ENCODE measurements around the gene LRRC8E.
A peak's percentile ranks its signal among the peaks of the same experiment; 100 is the strongest.

The LRRC8E gene

DNA sequence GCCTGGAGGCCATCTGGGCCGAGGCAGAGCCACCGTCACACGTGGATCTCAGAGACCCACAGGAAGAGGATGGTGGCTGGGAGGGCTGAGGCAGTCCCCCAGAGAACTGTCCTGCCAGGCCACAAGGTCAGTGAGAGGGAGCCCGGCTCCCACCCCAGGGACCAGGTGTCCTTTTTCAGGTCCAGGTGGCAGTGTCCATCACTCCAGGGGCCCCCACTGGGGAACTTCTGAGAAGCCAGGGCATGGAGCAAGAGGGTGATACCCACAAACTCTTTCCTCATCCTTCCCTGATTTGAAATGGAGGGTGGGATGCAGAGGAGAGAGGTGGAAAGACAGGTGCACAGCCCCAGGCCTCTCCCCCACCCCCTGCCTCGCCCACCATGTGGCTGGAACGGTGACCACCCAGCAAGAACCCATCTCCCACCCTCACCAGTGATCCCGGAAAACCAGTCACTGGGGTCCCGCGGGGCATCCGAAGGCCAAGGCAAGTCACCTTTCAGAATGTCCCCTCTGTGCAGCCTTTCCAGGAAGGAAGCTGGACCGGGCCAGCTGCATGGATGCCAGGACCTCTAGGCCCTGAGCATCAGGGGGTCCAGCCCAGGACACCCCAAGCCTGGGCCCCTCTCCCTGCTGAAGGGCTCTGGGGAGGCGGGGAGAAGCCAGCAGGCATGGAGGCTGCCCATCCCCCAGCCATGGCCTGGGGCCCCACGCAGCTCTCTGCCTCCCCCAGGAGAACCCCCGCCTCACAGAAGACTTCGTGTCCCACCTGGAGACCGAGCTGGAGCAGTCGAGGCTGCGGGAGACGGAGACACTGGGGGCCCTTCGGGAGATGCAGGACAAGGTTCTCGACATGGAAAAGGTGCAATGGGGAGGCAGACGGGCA, 28.2 kb upstream of the LRRC8E start:
- H3K4me1 Mint-ChIP-seq, result peaks cover 6 to 24% of the 10 kb centered on the region in 2 donors
- H3K36me3 Mint-ChIP-seq, result peaks cover 17 to 28% of the 10 kb centered on the region in 2 donors
- ATAC-seq (replicated peaks), result no peak
- no peak overlapping the region for H3K4me3 Mint-ChIP-seq
- no peak for DNase-seq
- H3K27ac Mint-ChIP-seq, result no peak overlapping the region
- no peaks in the 10 kb centered on the region for H3K9me3 Mint-ChIP-seq
- peaks cover 56% of the 10 kb centered on the region in 2 donors for H3K27me3 Mint-ChIP-seq

DNA sequence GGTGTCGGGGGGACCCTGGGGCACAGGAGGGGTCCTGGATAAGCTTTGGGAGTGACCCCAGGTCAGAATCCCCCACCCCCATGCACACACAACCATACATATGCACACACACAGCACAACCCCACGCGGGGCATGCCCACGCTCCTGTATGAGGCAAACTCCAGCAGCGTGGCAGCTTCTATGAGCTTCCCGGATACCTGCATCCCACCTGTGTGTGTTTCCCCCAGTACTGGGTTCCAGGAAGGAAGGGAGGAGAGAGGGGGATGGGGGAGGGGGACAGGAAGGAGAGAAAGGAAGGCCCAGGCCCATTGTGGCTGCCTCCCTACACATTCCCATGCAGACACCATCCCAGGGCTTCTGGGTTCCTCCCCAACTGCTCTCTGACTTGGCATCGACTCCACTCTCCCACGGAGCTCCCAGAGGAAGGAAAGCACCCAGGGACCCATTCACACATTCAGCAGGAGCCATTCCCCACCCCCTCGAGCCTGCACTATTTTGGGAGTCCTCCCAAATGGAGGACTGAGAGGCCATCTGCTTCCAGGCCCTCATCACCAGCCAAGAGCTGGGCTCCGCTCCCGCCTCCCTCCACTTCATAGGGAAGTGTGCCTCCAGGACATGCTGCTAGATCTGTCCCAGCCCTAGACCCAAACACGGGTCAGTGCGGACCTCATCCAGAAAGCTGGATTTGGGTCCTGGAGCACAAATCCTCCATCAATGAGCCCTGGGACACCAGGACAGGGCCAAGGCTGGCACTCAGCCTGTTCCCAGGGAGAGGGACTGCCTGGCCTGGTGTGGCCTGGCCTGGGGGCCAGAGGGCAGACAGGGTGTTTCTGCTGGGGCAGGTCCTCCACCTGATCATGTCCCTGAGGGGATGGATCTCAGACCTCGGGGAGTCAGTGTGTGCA, 27.3 kb upstream of the LRRC8E start:
- DNase-seq, result no peak
- H3K4me3 Mint-ChIP-seq, result peak overlapping the region; percentile 41 to 65
- H3K27ac Mint-ChIP-seq, result no peak overlapping the region
- peaks cover 15 to 28% of the 10 kb centered on the region in 2 donors for H3K36me3 Mint-ChIP-seq
- peaks cover 63 to 64% of the 10 kb centered on the region in 2 donors for H3K27me3 Mint-ChIP-seq
- H3K9me3 Mint-ChIP-seq, result no peaks in the 10 kb centered on the region
- peaks cover 10 to 29% of the 10 kb centered on the region in 2 donors for H3K4me1 Mint-ChIP-seq
- ATAC-seq (replicated peaks), result no peak

DNA sequence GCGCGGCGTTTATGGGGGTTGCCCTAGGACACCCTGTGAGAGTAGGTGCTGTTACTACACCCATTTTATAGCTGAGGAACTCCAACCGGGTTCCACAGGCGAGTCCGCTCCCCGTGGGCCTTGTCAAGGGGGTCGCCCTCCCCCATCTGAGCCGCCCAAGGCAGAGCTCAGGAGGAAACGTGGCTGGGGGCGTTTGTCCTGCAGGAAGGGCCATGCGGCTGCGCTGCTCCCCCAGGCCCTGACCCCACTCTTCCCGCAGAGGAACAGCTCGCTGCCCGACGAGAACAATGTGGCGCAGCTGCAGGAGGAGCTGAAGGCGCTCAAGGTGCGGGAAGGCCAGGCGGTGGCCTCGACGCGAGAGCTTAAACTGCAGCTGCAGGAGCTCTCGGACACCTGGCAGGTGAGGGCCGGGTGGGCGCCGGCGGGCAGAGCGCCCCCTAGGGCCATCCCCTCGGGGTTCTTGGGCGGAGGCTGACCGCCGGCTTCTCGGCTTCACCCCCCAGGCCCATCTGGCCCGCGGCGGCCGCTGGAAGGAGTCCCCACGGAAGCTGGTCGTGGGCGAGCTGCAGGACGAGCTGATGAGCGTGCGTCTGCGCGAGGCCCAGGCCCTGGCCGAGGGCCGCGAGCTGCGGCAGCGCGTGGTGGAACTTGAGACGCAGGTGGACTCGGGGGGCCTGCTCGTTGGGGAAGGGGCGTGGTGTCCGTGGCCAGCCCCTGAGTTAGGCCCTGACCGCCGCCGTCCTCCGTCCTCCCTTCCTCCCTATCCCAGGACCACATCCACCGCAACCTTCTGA, 26.5 kb upstream of the LRRC8E start:
- H3K9me3 Mint-ChIP-seq, result no peaks in the 10 kb centered on the region
- peaks cover 10 to 29% of the 10 kb centered on the region in 2 donors for H3K4me1 Mint-ChIP-seq
- no peak overlapping the region for H3K27ac Mint-ChIP-seq
- peak overlapping the region; percentile 59 to 65 for H3K4me3 Mint-ChIP-seq
- H3K27me3 Mint-ChIP-seq, result peaks cover 64 to 66% of the 10 kb centered on the region in 2 donors
- ATAC-seq (replicated peaks) (peak; percentile 21 to 22), DNase-seq (no peak)
- H3K36me3 Mint-ChIP-seq, result peaks cover 11 to 23% of the 10 kb centered on the region in 2 donors

DNA sequence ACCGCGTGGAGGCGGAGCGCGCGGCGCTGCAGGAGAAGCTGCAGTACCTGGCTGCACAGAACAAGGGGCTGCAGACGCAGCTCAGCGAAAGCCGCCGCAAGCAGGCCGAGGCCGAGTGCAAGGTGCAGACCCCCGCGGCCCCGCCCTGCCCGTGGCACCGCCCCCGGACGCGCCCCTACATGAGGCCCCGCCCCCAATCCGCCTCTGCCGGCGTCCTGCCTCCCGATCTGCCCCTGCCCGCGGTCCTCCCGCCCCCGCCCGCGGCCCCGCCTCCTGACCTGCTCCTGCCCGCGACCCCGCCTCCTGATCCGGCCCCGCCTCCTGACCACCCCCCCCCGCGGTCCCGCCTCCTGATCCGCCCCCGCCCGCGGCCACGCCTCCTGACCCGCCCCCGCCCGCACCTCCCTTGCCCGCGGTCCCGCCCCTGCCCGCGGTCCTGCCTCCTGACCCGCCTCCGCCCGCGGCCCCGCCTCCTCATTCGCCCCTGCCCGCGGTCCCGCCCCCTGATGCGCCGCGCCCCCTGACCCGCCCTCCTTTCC, 25.8 kb upstream of the LRRC8E start:
- Mint-ChIP-seq H3K4me3 (peak overlapping the region; percentile 59 to 65), H3K4me1 (peaks cover 10 to 29% of the 10 kb centered on the region in 2 donors), H3K27me3 (peaks cover 64 to 68% of the 10 kb centered on the region in 2 donors), H3K27ac (no peak overlapping the region), H3K36me3 (peaks cover 10 to 19% of the 10 kb centered on the region in 2 donors), H3K9me3 (no peaks in the 10 kb centered on the region)
- ATAC-seq (replicated peaks) (peak; percentile 44 to 61), DNase-seq (no peak)

DNA sequence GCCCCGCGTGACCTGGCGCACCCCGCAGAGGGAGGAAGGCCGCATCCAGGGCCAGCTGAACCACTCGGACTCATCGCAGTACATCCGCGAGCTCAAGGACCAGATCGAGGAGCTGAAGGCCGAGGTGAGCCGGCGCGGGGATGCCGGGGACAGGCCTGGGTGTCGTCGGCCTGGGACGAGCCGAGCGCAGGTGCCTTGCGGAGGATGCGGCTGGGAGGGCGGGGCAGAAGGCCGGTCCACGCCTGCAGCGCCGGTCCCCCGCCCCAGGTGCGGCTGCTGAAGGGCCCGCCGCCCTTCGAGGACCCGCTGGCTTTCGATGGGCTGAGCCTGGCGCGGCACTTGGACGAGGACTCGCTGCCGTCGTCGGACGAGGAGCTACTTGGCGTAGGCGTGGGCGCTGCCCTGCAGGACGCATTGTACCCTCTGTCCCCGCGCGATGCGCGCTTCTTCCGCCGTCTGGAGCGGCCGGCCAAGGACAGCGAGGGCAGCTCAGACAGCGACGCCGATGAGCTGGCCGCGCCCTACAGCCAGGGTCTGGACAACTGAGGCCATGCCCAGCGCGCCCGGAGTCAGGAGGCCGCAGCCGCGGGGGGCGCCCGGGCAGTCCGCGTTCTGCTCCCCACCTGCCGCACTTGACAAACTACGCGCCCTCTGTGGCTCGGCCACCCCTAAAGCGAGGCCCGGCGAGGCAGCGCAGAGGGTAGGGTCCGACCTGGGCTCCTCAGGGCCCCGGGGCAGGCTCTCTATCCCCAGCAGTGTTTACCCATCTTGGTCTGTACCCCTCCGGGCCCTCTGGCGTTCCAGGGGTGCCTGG, 24.9 kb upstream of the LRRC8E start:
- H3K27ac Mint-ChIP-seq, result no peak overlapping the region
- H3K4me1 Mint-ChIP-seq, result peaks cover 12 to 31% of the 10 kb centered on the region in 2 donors
- peak; percentile 23 to 24 for ATAC-seq (replicated peaks)
- H3K4me3 Mint-ChIP-seq, result peak overlapping the region; percentile 15 to 29
- H3K9me3 Mint-ChIP-seq, result no peaks in the 10 kb centered on the region
- peaks cover 10 to 18% of the 10 kb centered on the region in 2 donors for H3K36me3 Mint-ChIP-seq
- no peak for DNase-seq
- peaks cover 62 to 72% of the 10 kb centered on the region in 2 donors for H3K27me3 Mint-ChIP-seq

DNA sequence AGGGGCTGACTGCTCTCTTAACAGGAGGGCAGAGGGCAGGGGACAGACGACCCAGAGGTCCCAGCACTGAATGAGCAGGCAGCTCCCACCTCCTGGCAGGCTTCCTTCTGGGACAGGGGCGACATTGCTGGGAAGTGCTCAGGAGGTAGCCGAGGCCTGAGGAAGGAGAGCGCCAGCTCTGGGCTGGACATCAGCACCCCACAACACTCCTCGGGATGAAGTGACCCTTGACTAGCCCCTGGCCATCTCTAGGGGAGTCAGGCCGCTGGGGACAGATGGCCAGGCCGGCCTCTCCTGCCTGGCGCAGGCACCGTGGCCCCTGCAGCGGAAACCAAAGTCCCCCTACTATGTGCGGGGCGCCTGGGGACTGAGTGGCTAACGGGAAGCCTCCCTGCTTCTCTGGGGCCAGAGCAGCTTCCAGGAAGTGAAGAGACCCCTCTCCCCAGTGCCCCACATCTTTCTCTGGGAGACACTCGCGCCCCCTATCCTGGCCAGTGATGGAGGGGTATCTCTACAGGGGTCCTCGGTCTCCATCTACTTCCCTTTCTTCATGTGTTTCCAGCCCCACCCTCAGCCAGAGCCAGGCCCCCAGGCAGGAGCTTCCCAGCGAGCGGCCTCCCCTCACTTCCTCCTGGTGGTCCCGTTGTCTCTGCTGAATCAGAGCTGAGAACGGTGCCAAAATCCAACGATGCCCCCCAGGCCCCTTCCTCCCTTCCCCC, 24.2 kb upstream of the LRRC8E start:
- H3K4me1 Mint-ChIP-seq, result peaks cover 18 to 39% of the 10 kb centered on the region in 2 donors
- peaks cover 10 to 16% of the 10 kb centered on the region in 2 donors for H3K36me3 Mint-ChIP-seq
- DNase-seq, result no peak
- H3K4me3 Mint-ChIP-seq, result peak overlapping the region; percentile 29 to 39
- H3K9me3 Mint-ChIP-seq, result no peaks in the 10 kb centered on the region
- H3K27me3 Mint-ChIP-seq, result peaks cover 59 to 78% of the 10 kb centered on the region in 2 donors
- ATAC-seq (replicated peaks), result no peak
- no peak overlapping the region for H3K27ac Mint-ChIP-seq

DNA sequence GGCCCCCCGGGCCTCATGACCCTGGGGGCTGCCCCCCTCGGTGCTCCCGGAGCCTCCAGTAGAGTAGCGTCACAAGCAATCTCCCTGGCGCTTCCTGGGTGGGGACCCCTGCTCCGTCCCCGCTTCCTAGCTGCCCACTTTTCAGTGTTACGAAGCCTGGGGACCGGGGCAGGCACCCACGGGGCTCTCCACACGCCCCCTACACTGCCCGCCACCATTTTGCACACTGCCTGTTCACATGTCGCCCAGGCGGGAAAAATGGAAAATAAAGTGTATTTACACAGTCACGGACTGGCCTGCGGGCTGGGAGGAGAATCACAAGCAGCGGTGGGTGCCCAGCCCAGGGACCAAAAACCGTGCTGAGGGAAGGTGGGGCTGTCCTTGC, 23.6 kb upstream of the LRRC8E start:
- H3K36me3 Mint-ChIP-seq, result peaks cover 10 to 11% of the 10 kb centered on the region in 2 donors
- ATAC-seq (replicated peaks) (no peak), DNase-seq (no peak)
- no peak overlapping the region for H3K27ac Mint-ChIP-seq
- H3K9me3 Mint-ChIP-seq, result no peaks in the 10 kb centered on the region
- peaks cover 20 to 42% of the 10 kb centered on the region in 2 donors for H3K4me1 Mint-ChIP-seq
- H3K27me3 Mint-ChIP-seq, result peaks cover 54 to 73% of the 10 kb centered on the region in 2 donors
- H3K4me3 Mint-ChIP-seq, result no peak overlapping the region

DNA sequence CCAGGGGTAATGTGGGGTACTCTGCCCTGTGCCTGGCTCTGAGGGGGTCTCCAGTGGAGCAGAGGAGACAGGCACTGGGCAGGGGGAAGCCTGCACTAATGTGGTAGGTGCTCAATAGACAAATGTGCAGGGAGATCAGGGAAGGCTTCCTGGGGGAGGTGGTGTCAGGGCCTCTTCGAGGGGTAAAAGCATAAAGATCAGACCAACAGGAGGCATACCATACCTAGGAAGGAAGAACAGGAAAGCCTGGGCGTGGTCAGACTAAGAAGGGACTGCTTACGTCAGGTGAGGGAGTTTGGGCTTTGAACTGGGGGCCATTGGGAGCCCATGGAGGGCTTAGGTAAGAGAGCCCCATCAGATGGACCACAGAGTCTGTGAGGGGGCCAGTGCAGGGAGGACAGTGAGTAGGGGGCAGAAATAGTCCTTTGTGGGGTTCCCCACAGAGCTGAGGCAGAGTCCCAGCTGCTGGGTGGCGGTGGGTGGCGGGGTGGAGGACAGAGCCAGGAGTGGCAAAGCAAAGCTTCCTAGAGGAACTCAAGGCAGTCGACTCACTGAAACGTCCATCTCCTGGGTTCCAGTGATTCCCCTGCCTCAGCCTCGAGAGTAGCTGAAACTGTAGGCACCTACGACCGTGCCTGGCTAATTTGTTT, 22.9 kb upstream of the LRRC8E start:
- H3K36me3 Mint-ChIP-seq, result peaks cover 7 to 8% of the 10 kb centered on the region in 2 donors
- no peak overlapping the region for H3K4me3 Mint-ChIP-seq
- peaks cover 50 to 66% of the 10 kb centered on the region in 2 donors for H3K27me3 Mint-ChIP-seq
- DNase-seq (no peak), ATAC-seq (replicated peaks) (no peak)
- peaks cover 0 to 2% of the 10 kb centered on the region in 2 donors for H3K9me3 Mint-ChIP-seq
- H3K27ac Mint-ChIP-seq, result peak overlapping the region; percentile 10
- peaks cover 21 to 43% of the 10 kb centered on the region in 2 donors for H3K4me1 Mint-ChIP-seq

DNA sequence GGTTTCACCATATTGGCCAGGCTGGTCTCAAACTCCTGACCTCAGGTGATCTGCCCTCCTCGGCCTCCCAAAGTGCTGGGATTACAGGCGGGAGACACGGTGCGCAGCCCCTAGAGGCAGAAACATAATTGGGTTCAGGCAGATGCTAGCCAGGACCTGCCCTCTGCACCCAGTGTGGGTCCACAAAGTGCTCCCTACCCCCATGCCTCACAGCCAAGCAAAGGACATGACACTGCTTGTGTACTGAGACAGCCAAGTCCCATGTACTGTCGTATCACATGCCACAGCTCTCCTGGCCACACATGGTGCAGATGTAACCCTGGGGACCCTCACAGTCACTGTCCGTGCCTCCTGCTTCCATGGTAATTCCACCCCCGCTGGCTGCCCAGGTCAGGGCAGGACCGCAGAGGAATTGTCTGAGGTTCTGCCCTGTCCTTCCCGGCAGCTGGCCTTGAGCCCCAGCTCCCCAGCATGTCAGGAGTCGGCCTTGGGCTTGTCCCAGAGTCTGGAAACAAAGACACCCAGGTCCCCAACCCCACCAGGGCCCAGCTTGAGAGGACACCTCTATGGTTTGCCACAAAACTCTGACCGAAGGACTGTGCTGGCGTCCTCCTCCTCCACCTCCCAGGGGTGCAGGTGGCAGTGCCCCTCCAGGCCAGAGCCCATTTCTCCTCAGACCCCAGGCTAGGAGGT, 21.8 kb upstream of the LRRC8E start:
- H3K9me3 Mint-ChIP-seq, result peaks cover 5% of the 10 kb centered on the region in 2 donors
- ATAC-seq (replicated peaks) (no peak), DNase-seq (no peak)
- no peak overlapping the region for H3K4me3 Mint-ChIP-seq
- peaks cover 0 to 2% of the 10 kb centered on the region in 2 donors for H3K36me3 Mint-ChIP-seq
- H3K27ac Mint-ChIP-seq, result no peak overlapping the region
- H3K27me3 Mint-ChIP-seq, result peaks cover 48 to 66% of the 10 kb centered on the region in 2 donors
- H3K4me1 Mint-ChIP-seq, result peaks cover 26 to 46% of the 10 kb centered on the region in 2 donors

DNA sequence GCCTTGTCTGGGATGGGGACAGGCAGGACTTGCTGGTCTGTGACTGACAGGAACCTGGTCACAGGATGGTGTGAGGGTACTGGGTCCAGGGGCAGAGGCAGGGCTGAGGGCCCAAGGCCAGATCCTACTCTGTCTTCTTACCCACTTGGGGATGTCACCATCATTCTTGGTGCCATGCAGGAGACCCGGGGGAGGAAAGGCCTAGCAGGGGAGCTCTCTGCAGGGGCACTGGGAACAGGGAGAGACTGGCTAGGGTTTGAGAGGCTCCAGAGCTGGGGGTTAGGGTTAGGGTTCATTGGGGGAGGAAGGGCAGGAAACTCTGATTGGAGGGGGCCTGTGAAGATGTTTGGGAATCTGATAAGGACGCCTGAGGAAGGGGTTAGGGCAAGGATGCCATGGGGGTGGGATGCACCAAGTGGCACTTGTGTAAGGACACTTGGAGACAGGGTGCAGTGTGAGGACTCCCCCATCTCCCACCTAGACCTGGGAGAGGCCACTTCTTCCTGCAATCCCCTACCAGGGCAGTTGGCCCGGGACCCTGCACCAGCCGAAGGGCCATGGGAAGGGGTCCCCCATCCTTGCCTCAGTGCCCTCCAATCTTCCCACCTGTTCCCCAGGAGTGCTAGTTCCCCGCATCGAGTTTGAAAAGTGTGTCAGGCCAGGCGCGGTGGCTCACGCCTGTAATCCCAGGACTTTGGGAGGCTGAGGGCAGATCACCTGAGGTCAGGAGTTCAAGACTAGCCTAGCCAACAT, 21.0 kb upstream of the LRRC8E start:
- no peak overlapping the region for H3K4me3 Mint-ChIP-seq
- ATAC-seq (replicated peaks), result no peak
- peaks cover 52 to 68% of the 10 kb centered on the region in 2 donors for H3K27me3 Mint-ChIP-seq
- H3K36me3 Mint-ChIP-seq, result peaks cover 0 to 2% of the 10 kb centered on the region in 2 donors
- no peak for DNase-seq
- H3K27ac Mint-ChIP-seq, result no peak overlapping the region
- H3K4me1 Mint-ChIP-seq, result peaks cover 33 to 46% of the 10 kb centered on the region in 2 donors
- peaks cover 5% of the 10 kb centered on the region in 2 donors for H3K9me3 Mint-ChIP-seq

DNA sequence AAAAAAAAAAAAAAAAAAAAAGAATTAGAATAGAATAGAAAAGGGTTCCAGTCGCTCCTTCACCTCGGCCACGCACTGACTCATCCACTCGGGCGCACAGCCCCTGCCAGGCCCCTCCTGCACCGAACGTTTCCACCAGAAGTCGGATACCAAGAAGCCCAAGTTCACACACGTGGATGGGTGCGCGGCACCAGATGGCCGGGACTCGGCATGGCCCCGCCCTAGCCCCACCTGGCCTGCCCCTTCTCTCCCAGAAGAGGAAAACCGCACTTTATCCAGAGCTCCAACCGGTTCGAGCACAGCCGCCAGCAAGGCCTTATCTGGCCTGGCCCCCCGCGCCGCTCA, 20.0 kb upstream of the LRRC8E start:
- peaks cover 5% of the 10 kb centered on the region in 2 donors for H3K9me3 Mint-ChIP-seq
- H3K4me1 Mint-ChIP-seq, result peaks cover 36 to 51% of the 10 kb centered on the region in 2 donors
- H3K36me3 Mint-ChIP-seq, result peaks cover 0 to 2% of the 10 kb centered on the region in 2 donors
- peaks cover 56 to 75% of the 10 kb centered on the region in 2 donors for H3K27me3 Mint-ChIP-seq
- ATAC-seq (replicated peaks) (no peak), DNase-seq (no peak)
- peak overlapping the region; percentile 82 to 83 for H3K4me3 Mint-ChIP-seq
- peak overlapping the region; percentile 25 for H3K27ac Mint-ChIP-seq

Data from stimulated activated naive B cell treated with anti-CD40 and anti-IgM and Interleukin-4, amounts not matched to agents 10 μg/mL and 1 μg/mL and 100 μg/mL, for 72 hours (primary cell).